ENCODE measurements around the gene NLK. TPM values are rescaled to one million over a fixed set of nuclear protein-coding genes. Genes with fewer than 3 reads are reported as not detected.

Gene NLK
- total RNA-seq, 1 experiment from 2014 or later, result 14.9 TPM

DNA sequence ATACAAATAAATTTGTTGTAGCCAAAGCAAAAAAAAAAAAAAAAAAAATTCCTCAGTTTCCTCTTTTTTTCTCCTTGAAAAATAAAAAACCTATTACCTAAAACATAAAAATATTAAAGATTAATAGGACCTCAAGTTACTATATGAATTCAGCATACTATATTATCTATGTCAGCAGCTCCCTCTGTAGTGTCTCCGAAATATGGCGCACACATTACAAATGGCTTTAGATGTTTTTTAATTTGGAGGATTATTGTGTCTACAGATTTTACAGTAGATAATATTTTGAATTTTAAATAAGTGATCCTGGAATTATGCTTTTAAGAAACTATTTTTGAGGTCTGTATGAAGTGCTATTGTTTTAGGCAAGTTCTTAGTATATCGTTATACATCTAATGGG is 94.4 kb downstream of the NLK start:
- BruUV-seq (replicated peaks), result no TSS peak
- ATAC-seq, result no peak

GRCh38 chr17:28139822-28140221 is 97.3 kb downstream of the NLK start:
- no TSS peak for BruUV-seq (replicated peaks)
- H3K4me1 ChIP-seq (ENCODE audit: insufficient read depth, low read length), result no peaks in the 10 kb centered on the region
- H2AFZ ChIP-seq (ENCODE audit: low read length), result no peak overlapping the region
- CTCF ChIA-PET, result no interaction called here
- no peak for DNase-seq
- H3K27ac ChIP-seq (ENCODE audit: low read length), result no peak overlapping the region
- H3K9me3 ChIP-seq (ENCODE audit: low read length), result no peaks in the 10 kb centered on the region
- no peaks in the 10 kb centered on the region; the same call in 1 of the 2 replicates for H3K36me3 ChIP-seq (ENCODE audit: low read depth, low read length)
- H3K9ac ChIP-seq (ENCODE audit: low read length), result no peak overlapping the region
- no peak overlapping the region for H3K4me2 ChIP-seq (ENCODE audit: low read length)
- no peaks in the 10 kb centered on the region for H4K20me1 ChIP-seq (ENCODE audit: low read length)
- POLR2A ChIA-PET (ENCODE audit: unreplicated experiment), result no interaction called here
- intact Hi-C loops (cut with micrococcal nuclease), result no loop called here
- no peaks in the 10 kb centered on the region for H3K79me2 ChIP-seq (ENCODE audit: low read length)
- TF ChIP-seq EZH2 (IDR thresholded peaks at IDR 0.05; ENCODE audit: low read length, unreplicated experiment), result no peak
- no peak overlapping the region for H3K4me3 ChIP-seq (ENCODE audit: low read length)
- H3F3A ChIP-seq (ENCODE audit: low read length, unreplicated experiment), result no peaks in the 10 kb centered on the region
- H3K27me3 ChIP-seq (ENCODE audit: low read length), result no peaks in the 10 kb centered on the region
- no peak for ATAC-seq
- no peaks in the 10 kb centered on the region for H3K9me2 ChIP-seq (replicated peaks; ENCODE audit: low read length)

More for the DNA sequence above, 94.4 kb downstream of the NLK start:
- Histone ChIP-seq H3K27me3 (ENCODE audit: low read length) (no peaks in the 10 kb centered on the region), H2AFZ (ENCODE audit: low read length) (no peak overlapping the region), H4K20me1 (ENCODE audit: low read length) (no peaks in the 10 kb centered on the region), H3K9ac (ENCODE audit: low read length) (no peak overlapping the region), H3K4me1 (ENCODE audit: insufficient read depth, low read length) (peaks cover 12% of the 10 kb centered on the region), H3K4me3 (ENCODE audit: low read length) (no peak overlapping the region), H3K9me3 (ENCODE audit: low read length) (no peaks in the 10 kb centered on the region), H3K4me2 (ENCODE audit: low read length) (no peak overlapping the region), H3K9me2 (replicated peaks; ENCODE audit: low read length) (no peaks in the 10 kb centered on the region), H3K27ac (ENCODE audit: low read length) (no peak overlapping the region), H3K36me3 (ENCODE audit: low read depth, low read length) (no peaks in the 10 kb centered on the region; the same call in 1 of the 2 replicates), H3K79me2 (ENCODE audit: low read length) (no peaks in the 10 kb centered on the region), H3F3A (ENCODE audit: low read length, unreplicated experiment) (no peaks in the 10 kb centered on the region)
- intact Hi-C loops (cut with micrococcal nuclease), result no loop called here
- TF ChIP-seq EZH2 (IDR thresholded peaks at IDR 0.05; ENCODE audit: low read length, unreplicated experiment), result no peak
- TF ChIP-seq, protein P1, sequence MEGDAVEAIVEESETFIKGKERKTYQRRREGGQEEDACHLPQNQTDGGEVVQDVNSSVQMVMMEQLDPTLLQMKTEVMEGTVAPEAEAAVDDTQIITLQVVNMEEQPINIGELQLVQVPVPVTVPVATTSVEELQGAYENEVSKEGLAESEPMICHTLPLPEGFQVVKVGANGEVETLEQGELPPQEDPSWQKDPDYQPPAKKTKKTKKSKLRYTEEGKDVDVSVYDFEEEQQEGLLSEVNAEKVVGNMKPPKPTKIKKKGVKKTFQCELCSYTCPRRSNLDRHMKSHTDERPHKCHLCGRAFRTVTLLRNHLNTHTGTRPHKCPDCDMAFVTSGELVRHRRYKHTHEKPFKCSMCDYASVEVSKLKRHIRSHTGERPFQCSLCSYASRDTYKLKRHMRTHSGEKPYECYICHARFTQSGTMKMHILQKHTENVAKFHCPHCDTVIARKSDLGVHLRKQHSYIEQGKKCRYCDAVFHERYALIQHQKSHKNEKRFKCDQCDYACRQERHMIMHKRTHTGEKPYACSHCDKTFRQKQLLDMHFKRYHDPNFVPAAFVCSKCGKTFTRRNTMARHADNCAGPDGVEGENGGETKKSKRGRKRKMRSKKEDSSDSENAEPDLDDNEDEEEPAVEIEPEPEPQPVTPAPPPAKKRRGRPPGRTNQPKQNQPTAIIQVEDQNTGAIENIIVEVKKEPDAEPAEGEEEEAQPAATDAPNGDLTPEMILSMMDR (conservative IDR thresholded peaks at IDR 0.05; ENCODE audit: low read depth, low read length), result peak; percentile 26; the same call in 1 of the 2 replicates
- no peak for TF ChIP-seq EZH2phosphoT487 (IDR thresholded peaks at IDR 0.05; ENCODE audit: borderline replicate concordance, low read length)
- DNase-seq, result no peak
- CTCF ChIA-PET, result no interaction called here
- POLR2A ChIA-PET (ENCODE audit: unreplicated experiment), result no interaction called here

- ChIA-PET CTCF (no interaction called here), POLR2A (ENCODE audit: unreplicated experiment) (no interaction called here)
- intact Hi-C loops (cut with micrococcal nuclease), result no loop called here
These were observed 98.8 kb downstream of the NLK start for GRCh38 chr17:28141313-28141712.

More at GRCh38 chr17:28141313-28141712, 98.8 kb downstream of the NLK start:
- Histone ChIP-seq H3K4me2 (ENCODE audit: low read length) (no peak overlapping the region), H3K79me2 (ENCODE audit: low read length) (no peaks in the 10 kb centered on the region), H3K9ac (ENCODE audit: low read length) (no peak overlapping the region), H3K9me3 (ENCODE audit: low read length) (no peaks in the 10 kb centered on the region), H3K4me3 (ENCODE audit: low read length) (no peak overlapping the region), H2AFZ (ENCODE audit: low read length) (no peak overlapping the region), H3K27me3 (ENCODE audit: low read length) (no peaks in the 10 kb centered on the region), H3K4me1 (ENCODE audit: insufficient read depth, low read length) (no peaks in the 10 kb centered on the region), H3K9me2 (replicated peaks; ENCODE audit: low read length) (no peaks in the 10 kb centered on the region), H4K20me1 (ENCODE audit: low read length) (no peaks in the 10 kb centered on the region), H3K36me3 (ENCODE audit: low read depth, low read length) (no peaks in the 10 kb centered on the region), H3K27ac (ENCODE audit: low read length) (no peak overlapping the region), H3F3A (ENCODE audit: low read length, unreplicated experiment) (no peaks in the 10 kb centered on the region)
- TF ChIP-seq, protein P1 (conservative IDR thresholded peaks at IDR 0.05; ENCODE audit: low read depth, low read length), result no peak
- no peak for TF ChIP-seq EZH2 (IDR thresholded peaks at IDR 0.05; ENCODE audit: low read length, unreplicated experiment)
- TF ChIP-seq EZH2phosphoT487 (IDR thresholded peaks at IDR 0.05; ENCODE audit: borderline replicate concordance, low read length), result no peak
- DNase-seq (no peak), ATAC-seq (no peak)
- no TSS peak for BruUV-seq (replicated peaks)
